K562 (cell line): ENCODE data around the gene DAP. TPM values are rescaled to one million over a fixed set of nuclear protein-coding genes. Genes with fewer than 3 reads are reported as not detected.

ENCODE experiments used
- ATAC-seq: fragments of 200-7000 bp; cut with Tn5 transposase; 3 replicates; pipeline ENCODE4 v1.9.1; 2020; ENCODE audit warnings: moderate library complexity
- BruUV-seq: library from RNA; stranded (reverse); fragments of 400-500 nt; replicated peaks from 2 replicates; lab custom pipeline; 2021; lab: Mats Ljungman, UMichigan
- CTCF ChIA-PET: fragments of 300-600 bp; formaldehyde crosslinking; extraction: SDS; loops from one replicate; lab custom pipeline; 2021; ENCODE audit warnings: low intra/inter-chr PET ratio; lab: Yijun Ruan, JAX
- POLR2A ChIA-PET: fragments of 300-600, 350-650 bp; sonication (Branson Sonifier 250); formaldehyde crosslinking; extraction: SDS; loops from one replicate; lab custom pipeline; 2021; ENCODE audit warnings: antibody characterized with exemption, inconsistent platforms; lab: Yijun Ruan, JAX
- DNase-seq, 4 experiments: peaks; one replicate each; pipeline versions ENCODE4 v3.0.0 to v3.0.0-alpha.2; 2011 to 2018; ENCODE audit warnings: low spot score in 3 of 4, mixed read lengths in 3 of 4; ENCODE audit errors: extremely low read depth in 1 of 4
- FAIRE-seq: peaks from 2 replicates; lab custom pipeline; 2011; peaks lifted over from hg19 to GRCh38; lab: Jason Lieb, UNC
- H2AFZ ChIP-seq: 2 replicates; pipeline ENCODE4 v1.6.0; 2011; ENCODE audit warnings: low read depth, low read length, control low read depth, inconsistent platforms
- H3K27ac ChIP-seq: fragments of 200-600 bp; 3 replicates; pipeline ENCODE4 v1.8.0; 2011; ENCODE audit warnings: low read depth, mild to moderate bottlenecking, control low read depth, inconsistent platforms, low read length, moderate library complexity, mixed read lengths; ENCODE audit errors: extremely low read depth
- H3K27me3 ChIP-seq, 2 experiments: fragments of 300-600 bp in 1 of 2; 2 replicates in 1 of 2; 3 replicates in 1 of 2; pipeline versions ENCODE4 v1.6.0 to v1.8.0; 2011; ENCODE audit warnings: inconsistent platforms in 2 of 2, low read length in 2 of 2, mild to moderate bottlenecking in 1 of 2, mixed read lengths in 1 of 2, moderate library complexity in 1 of 2; ENCODE audit not compliant: control insufficient read depth in 2 of 2, insufficient read depth in 2 of 2
- H3K36me3 ChIP-seq: fragments of 300-600 bp; 3 replicates; pipeline ENCODE4 v1.8.0; 2011; ENCODE audit warnings: mild to moderate bottlenecking, low read length, inconsistent platforms; ENCODE audit not compliant: control insufficient read depth, insufficient read depth
- H3K4me1 ChIP-seq, 2 experiments: fragments of 200-600 bp in 1 of 2; replicated peaks in 1 of 2; 2 replicates in 1 of 2; 3 replicates in 1 of 2; pipeline versions ENCODE4 v1.5.1 to v1.8.0; 2011; ENCODE audit warnings: inconsistent platforms in 2 of 2, low read length in 2 of 2, mild to moderate bottlenecking in 1 of 2, mixed read lengths in 1 of 2, moderate library complexity in 1 of 2; ENCODE audit not compliant: control insufficient read depth in 2 of 2, insufficient read depth in 2 of 2
- H3K4me2 ChIP-seq: 2 replicates; pipeline ENCODE4 v1.6.1; 2011; ENCODE audit warnings: low read length, control low read depth, inconsistent platforms, mixed read lengths; ENCODE audit not compliant: insufficient read depth
- H3K4me3 ChIP-seq: fragments of 200-600 bp; sonication (generic), shearing (Covaris generic); 2 replicates; pipeline ENCODE4 v1.5.1; 2016; ENCODE audit warnings: control low read depth, inconsistent platforms
- H3K79me2 ChIP-seq: fragments of 200-600 bp; 3 replicates; pipeline ENCODE4 v1.8.0; 2011; ENCODE audit warnings: low read length, inconsistent platforms; ENCODE audit not compliant: control insufficient read depth, insufficient read depth
- H3K9ac ChIP-seq, 2 experiments: 2 replicates each; pipeline versions ENCODE4 v1.6.0 to v1.6.1; 2011; ENCODE audit warnings: low read depth in 2 of 2, low read length in 2 of 2, control low read depth in 1 of 2, inconsistent platforms in 1 of 2, mild to moderate bottlenecking in 1 of 2, mixed read lengths in 1 of 2; ENCODE audit not compliant: insufficient read depth in 1 of 2
- H3K9me1 ChIP-seq: one replicate; pipeline ENCODE4 v1.6.0; 2011; ENCODE audit warnings: inconsistent platforms, mild to moderate bottlenecking, low read length, moderate library complexity; ENCODE audit not compliant: control insufficient read depth, insufficient read depth
- H3K9me3 ChIP-seq: replicated peaks from 2 replicates; pipeline ENCODE4 v1.5.1; 2011; ENCODE audit warnings: low read depth, low read length, inconsistent platforms; ENCODE audit not compliant: control insufficient read depth, insufficient read depth
- H4K20me1 ChIP-seq: replicated peaks from 2 replicates; pipeline ENCODE4 v1.6.1; 2011; ENCODE audit warnings: low read length, inconsistent platforms, mixed read lengths; ENCODE audit not compliant: control insufficient read depth, insufficient read depth
- ELF1 ChIP-seq: fragments of 200-800 bp; sonication (Bioruptor generic); IDR thresholded peaks from 2 replicates; pipeline ENCODE4 v1.6.1; 2016; ENCODE audit warnings: missing genetic modification characterization, missing compliant biosample characterization
- MIER1 ChIP-seq: fragments of 450-650 bp; IDR thresholded peaks from 2 replicates; pipeline ENCODE4 v1.6.1; 2016; ENCODE audit warnings: antibody characterized with exemption, mild to moderate bottlenecking, low read depth
- PURB ChIP-seq: sonication (generic); formaldehyde crosslinking; IDR thresholded peaks from 2 replicates; pipeline ENCODE4 v1.9.0; 2021; ENCODE audit warnings: low read depth, mild to moderate bottlenecking, missing genetic modification reagents
- TAF15 ChIP-seq: fragments of 200-400 bp; formaldehyde crosslinking; IDR thresholded peaks from 2 replicates; pipeline ENCODE4 v1.6.1; 2017; ENCODE audit warnings: mild to moderate bottlenecking, low read depth, low read length, moderate library complexity
- ZBED1 ChIP-seq: IDR thresholded peaks from 2 replicates; pipeline ENCODE4 v1.6.1; 2014
- ZBTB7A ChIP-seq: IDR thresholded peaks from 2 replicates; pipeline ENCODE4 v1.6.1; 2011; ENCODE audit warnings: low read depth, mild to moderate bottlenecking, low read length, moderate library complexity, borderline replicate concordance; ENCODE audit not compliant: control insufficient read depth
- WGBS: fragments of 100-300 bp; shearing (Covaris generic); methylation state at CpG from one replicate; pipeline ENCODE4 v1.1.6; 2016; ENCODE audit warnings: low coverage, mixed read lengths; ENCODE audit not compliant: insufficient coverage; ENCODE audit errors: missing lambda C conversion rate; 5-methylcytosine and 5-hydroxymethylcytosine counted together
- in situ Hi-C: fragments of 300-500 bp; cut with MboI; formaldehyde crosslinking; loops from 4 replicates; pipeline ENCODE4 v1.15.0; 2018; ENCODE audit warnings: inconsistent platforms, mixed read lengths
- intact Hi-C: fragments of 100-400 bp; cut with micrococcal nuclease; formaldehyde crosslinking; loops from 2 replicates; pipeline ENCODE4 v1.14.2; 2022
- polyA plus RNA-seq, 8 experiments: library from polyadenylated mRNA; depleted of rRNA in 4 of 8; stranded (reverse) in 5 of 8; unstranded in 3 of 8; fragments of >200 nt; fragmentation: Nextera tagmentation in 2 of 8; fragmentation: Illumina TruSeq in 1 of 8; extraction: Ambion mirVana in 2 of 8; extraction: Trizol in 1 of 8; gene quantifications; 2 replicates each; pipeline versions ENCODE4 v1.2.1 to v1.2.3, GENCODE V29; 2011 to 2014; ENCODE audit warnings: inconsistent platforms in 1 of 8, missing spikeins in 1 of 8
- total RNA-seq, 7 experiments: library from RNA; depleted of rRNA in 6 of 7; stranded (reverse); fragments of >200 nt in 6 of 7; fragmentation: Illumina TruSeq in 2 of 7; extraction: Trizol in 2 of 7; gene quantifications; 2 replicates each; pipeline versions ENCODE4 v1.2.1 to v1.2.3, GENCODE V29; 2011 to 2021; ENCODE audit warnings: low replicate concordance in 1 of 7
- TF ChIP-seq, protein P1 (sequence below): fragments of 450-650 bp; IDR thresholded peaks from 2 replicates; pipeline ENCODE4 v1.6.1; 2016; ENCODE audit warnings: mild to moderate bottlenecking

Gene DAP
- total and polyA plus RNA-seq, 9 of the 15 experiments (the other 6 are each of a cell fraction or from before 2014, with no cell fraction given), result 14.1 to 151 (median 34.5) TPM

GRCh38 chr5:10645671-10646070, 115.4 kb downstream of the DAP start:
- FAIRE-seq (no peak), DNase-seq (no peak), ATAC-seq (no peak)
- Histone ChIP-seq H3K4me3 (no peak overlapping the region), H3K9ac (no peak overlapping the region), H4K20me1 (no peaks in the 10 kb centered on the region), H3K27ac (no peak overlapping the region), H3K4me1 (peaks cover 0 to 2% of the 10 kb centered on the region in 2 experiments; a peak in 1 of 5 replicates), H3K9me1 (no peaks in the 10 kb centered on the region), H3K36me3 (no peaks in the 10 kb centered on the region), H3K9me3 (no peaks in the 10 kb centered on the region), H2AFZ (no peak overlapping the region), H3K4me2 (no peak overlapping the region), H3K79me2 (no peaks in the 10 kb centered on the region), H3K27me3 (peaks cover 33 to 59% of the 10 kb centered on the region in 2 experiments)
- CTCF ChIA-PET, result no interaction called here
- POLR2A ChIA-PET, result interaction anchor here (0.6 to 1.2 kb wide), 4 partner anchors 12 to 396 kb away, joined by 3 to 4 read pairs (median 3); partner anchors contain the start of gene ATPSCKMT
- 6% methylated on average over 6 of the region's 6 CpGs for WGBS
- in situ Hi-C loops (no loop called here), intact Hi-C loops (no loop called here)
- TF ChIP-seq ZBTB7A (no peak), PURB (CRISPR knock-in tag) (no peak), ZBED1 (no peak), TAF15 (no peak), MIER1 (no peak), ELF1 (tag) (no peak)
- TF ChIP-seq, protein P1, sequence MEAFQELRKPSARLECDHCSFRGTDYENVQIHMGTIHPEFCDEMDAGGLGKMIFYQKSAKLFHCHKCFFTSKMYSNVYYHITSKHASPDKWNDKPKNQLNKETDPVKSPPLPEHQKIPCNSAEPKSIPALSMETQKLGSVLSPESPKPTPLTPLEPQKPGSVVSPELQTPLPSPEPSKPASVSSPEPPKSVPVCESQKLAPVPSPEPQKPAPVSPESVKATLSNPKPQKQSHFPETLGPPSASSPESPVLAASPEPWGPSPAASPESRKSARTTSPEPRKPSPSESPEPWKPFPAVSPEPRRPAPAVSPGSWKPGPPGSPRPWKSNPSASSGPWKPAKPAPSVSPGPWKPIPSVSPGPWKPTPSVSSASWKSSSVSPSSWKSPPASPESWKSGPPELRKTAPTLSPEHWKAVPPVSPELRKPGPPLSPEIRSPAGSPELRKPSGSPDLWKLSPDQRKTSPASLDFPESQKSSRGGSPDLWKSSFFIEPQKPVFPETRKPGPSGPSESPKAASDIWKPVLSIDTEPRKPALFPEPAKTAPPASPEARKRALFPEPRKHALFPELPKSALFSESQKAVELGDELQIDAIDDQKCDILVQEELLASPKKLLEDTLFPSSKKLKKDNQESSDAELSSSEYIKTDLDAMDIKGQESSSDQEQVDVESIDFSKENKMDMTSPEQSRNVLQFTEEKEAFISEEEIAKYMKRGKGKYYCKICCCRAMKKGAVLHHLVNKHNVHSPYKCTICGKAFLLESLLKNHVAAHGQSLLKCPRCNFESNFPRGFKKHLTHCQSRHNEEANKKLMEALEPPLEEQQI, result no peak
- no TSS peak for BruUV-seq
